IMR-90 (cell line): ENCODE results near the gene CD81. TPM values are rescaled to one million over a fixed set of nuclear protein-coding genes. Genes with fewer than 3 reads are reported as not detected.

Source experiments
- ATAC-seq: fragments of 200-7000 bp; cut with Tn5 transposase; 2 replicates; pipeline ENCODE4 v1.9.1; 2020; ENCODE audit warnings: low read depth, mild to moderate bottlenecking, moderate library complexity
- BruUV-seq: library from RNA; stranded (reverse); fragments of 400-500 nt; replicated peaks from 2 replicates; lab custom pipeline; 2021; lab: Mats Ljungman, UMichigan
- CTCF ChIA-PET: fragments of 300-600 bp; formaldehyde crosslinking; extraction: SDS; loops from one replicate; lab custom pipeline; 2021; ENCODE audit warnings: antibody characterized with exemption; lab: Yijun Ruan, JAX
- POLR2A ChIA-PET: fragments of 300-600 bp; sonication (Branson Sonifier 250); formaldehyde crosslinking; loops from one replicate; lab custom pipeline; 2022; ENCODE audit warnings: antibody characterized with exemption; ENCODE audit not compliant: unreplicated experiment; lab: Charles Lee
- DNase-seq: peaks from one replicate; pipeline ENCODE4 v3.0.0; 2013
- H2AFZ ChIP-seq: replicated peaks from 2 replicates; pipeline ENCODE3; 2013; ENCODE audit warnings: low read length, mild to moderate bottlenecking; ENCODE audit not compliant: poor library complexity
- H2AK5ac ChIP-seq: 2 replicates; pipeline ENCODE4 v1.6.1; 2013; ENCODE audit warnings: low read depth, low read length, inconsistent platforms
- H2AK9ac ChIP-seq: replicated peaks from 2 replicates; pipeline ENCODE3; 2013; ENCODE audit warnings: mild to moderate bottlenecking, low read depth, low read length, moderate library complexity; ENCODE audit not compliant: poor library complexity
- H2BK120ac ChIP-seq: 2 replicates; pipeline ENCODE4 v1.6.1; 2013; ENCODE audit warnings: low read depth, low read length, inconsistent platforms
- H2BK15ac ChIP-seq: 3 replicates; pipeline ENCODE4 v1.6.1; 2013; ENCODE audit warnings: low read depth, low read length, inconsistent platforms
- H2BK20ac ChIP-seq: 2 replicates; pipeline ENCODE4 v1.6.1; 2013; ENCODE audit warnings: low read depth, mild to moderate bottlenecking, inconsistent platforms, low read length, moderate library complexity
- H2BK5ac ChIP-seq: 2 replicates; pipeline ENCODE4 v1.6.1; 2013; ENCODE audit warnings: mild to moderate bottlenecking, low read depth, low read length, inconsistent platforms; ENCODE audit not compliant: poor library complexity, severe bottlenecking
- H3K14ac ChIP-seq: replicated peaks from 2 replicates; pipeline ENCODE4 v1.6.1; 2013; ENCODE audit warnings: low read depth, low read length, inconsistent platforms
- H3K18ac ChIP-seq: 2 replicates; pipeline ENCODE4 v1.6.1; 2013; ENCODE audit warnings: low read depth, low read length, control low read depth
- H3K23ac ChIP-seq: 2 replicates; pipeline ENCODE4 v1.6.1; 2013; ENCODE audit warnings: low read depth, low read length, inconsistent platforms
- H3K27ac ChIP-seq: 2 replicates; pipeline ENCODE4 v1.5.1; 2013; ENCODE audit warnings: mild to moderate bottlenecking, control low read depth, low read length; ENCODE audit not compliant: insufficient read depth
- H3K27me3 ChIP-seq: 2 replicates; pipeline ENCODE4 v1.6.1; 2013; ENCODE audit warnings: low read length; ENCODE audit not compliant: control insufficient read depth, insufficient read depth
- H3K36me3 ChIP-seq: 2 replicates; pipeline ENCODE4 v1.6.1; 2013; ENCODE audit warnings: low read length, mixed read lengths; ENCODE audit not compliant: control insufficient read depth, insufficient read depth
- H3K4ac ChIP-seq: 2 replicates; pipeline ENCODE4 v1.6.1; 2013; ENCODE audit warnings: low read depth, low read length, inconsistent platforms
- H3K4me1 ChIP-seq: 2 replicates; pipeline ENCODE4 v1.6.1; 2013; ENCODE audit warnings: low read length, mixed read lengths; ENCODE audit not compliant: control insufficient read depth, insufficient read depth
- H3K4me2 ChIP-seq: 2 replicates; pipeline ENCODE4 v1.6.1; 2013; ENCODE audit warnings: low read depth, mild to moderate bottlenecking, control low read depth, low read length, moderate library complexity
- H3K4me3 ChIP-seq: 2 replicates; pipeline ENCODE4 v1.5.1; 2013; ENCODE audit warnings: low read depth, mild to moderate bottlenecking, control low read depth, low read length, moderate library complexity; ENCODE audit not compliant: insufficient read depth
- H3K56ac ChIP-seq: 2 replicates; pipeline ENCODE4 v1.6.1; 2013; ENCODE audit warnings: low read length, inconsistent platforms; ENCODE audit not compliant: insufficient read depth; ENCODE audit errors: extremely low read depth
- H3K79me1 ChIP-seq, 2 experiments: 2 replicates each; pipeline ENCODE4 v1.6.1; 2013; ENCODE audit warnings: low read length in 2 of 2, inconsistent platforms in 1 of 2, low read depth in 1 of 2
- H3K9ac ChIP-seq: 2 replicates; pipeline ENCODE4 v1.6.1; 2013; ENCODE audit warnings: low read depth, low read length, control low read depth
- H3K9me1 ChIP-seq: 2 replicates; pipeline ENCODE4 v1.6.1; 2013; ENCODE audit warnings: low read length, inconsistent platforms; ENCODE audit not compliant: insufficient read depth
- H3K9me3 ChIP-seq: 2 replicates; pipeline ENCODE4 v1.6.1; 2013; ENCODE audit warnings: low read length; ENCODE audit not compliant: control insufficient read depth, insufficient read depth
- H4K20me1 ChIP-seq: 2 replicates; pipeline ENCODE4 v1.6.1; 2013; ENCODE audit warnings: low read length, inconsistent platforms; ENCODE audit not compliant: insufficient read depth
- H4K5ac ChIP-seq: 2 replicates; pipeline ENCODE4 v1.6.1; 2013; ENCODE audit warnings: mild to moderate bottlenecking, low read depth, low read length, control low read depth
- H4K8ac ChIP-seq, 2 experiments: 2 replicates each; pipeline ENCODE4 v1.6.1; 2013; ENCODE audit warnings: low read depth in 2 of 2, low read length in 2 of 2, control low read depth in 1 of 2, inconsistent platforms in 1 of 2
- H4K91ac ChIP-seq: 2 replicates; pipeline ENCODE4 v1.6.1; 2013; ENCODE audit warnings: low read depth, low read length, inconsistent platforms; ENCODE audit not compliant: insufficient read depth
- BHLHE40 ChIP-seq: fragments of 150-350 bp; IDR thresholded peaks from 2 replicates; pipeline ENCODE4 v1.6.1; 2016; ENCODE audit warnings: mild to moderate bottlenecking, low read depth, low read length
- CEBPB ChIP-seq: IDR thresholded peaks from 2 replicates; pipeline ENCODE4 v1.6.1; 2012; ENCODE audit warnings: low read depth, low read length, improper control_type of control experiment
- CHD1 ChIP-seq: IDR thresholded peaks from 2 replicates; pipeline ENCODE4 v1.6.1; 2012; ENCODE audit warnings: low read depth, low read length, improper control_type of control experiment
- FOS ChIP-seq: fragments of 150-350 bp; IDR thresholded peaks from 2 replicates; pipeline ENCODE4 v1.6.1; 2016; ENCODE audit warnings: low read depth, low read length
- MAFK ChIP-seq: IDR thresholded peaks from 2 replicates; pipeline ENCODE4 v1.6.1; 2012; ENCODE audit warnings: low read depth, low read length, improper control_type of control experiment
- MAZ ChIP-seq: IDR thresholded peaks from 2 replicates; pipeline ENCODE4 v1.6.1; 2012; ENCODE audit warnings: low read depth, mild to moderate bottlenecking, low read length, improper control_type of control experiment, moderate library complexity, borderline replicate concordance
- MXI1 ChIP-seq: IDR thresholded peaks from 2 replicates; pipeline ENCODE4 v1.6.1; 2012; ENCODE audit warnings: low read depth, mild to moderate bottlenecking, low read length, moderate library complexity, borderline replicate concordance
- NFE2L2 ChIP-seq: fragments of 150-350 bp; IDR thresholded peaks from 2 replicates; pipeline ENCODE4 v1.6.1; 2016; ENCODE audit warnings: low read depth, mild to moderate bottlenecking, low read length
- POLR2A ChIP-seq: IDR thresholded peaks from 2 replicates; pipeline ENCODE4 v1.6.1; 2012; ENCODE audit warnings: mild to moderate bottlenecking, low read depth, low read length
- RAD21 ChIP-seq: IDR thresholded peaks from 2 replicates; pipeline ENCODE4 v1.6.1; 2012; ENCODE audit warnings: low read length, improper control_type of control experiment
- RFX5 ChIP-seq: IDR thresholded peaks from 2 replicates; pipeline ENCODE4 v1.8.0; 2012; ENCODE audit warnings: low read depth, mild to moderate bottlenecking, low read length, moderate library complexity
- SMC3 ChIP-seq: fragments of 150-350 bp; IDR thresholded peaks from 2 replicates; pipeline ENCODE4 v1.6.1; 2016; ENCODE audit warnings: low read depth, mild to moderate bottlenecking, antibody characterized with exemption, low read length, moderate library complexity
- WGBS, 2 experiments: methylation state at CpG; one replicate each; pipeline versions ENCODE4 v1.1.5 to v1.1.7; 2013; ENCODE audit warnings: missing lambda C conversion rate in 2 of 2; ENCODE audit not compliant: insufficient read length in 1 of 2; ENCODE audit errors: extremely low coverage in 2 of 2; 5-methylcytosine and 5-hydroxymethylcytosine counted together
- dilution Hi-C: fragments of 300-500 bp; cut with HindIII; formaldehyde crosslinking; loops from one replicate; pipeline ENCODE4 v1.14.3; 2018; ENCODE audit warnings: low sequenced_read_pairs; ENCODE audit not compliant: unreplicated experiment
- in situ Hi-C: fragments of 300-500 bp; cut with MboI; formaldehyde crosslinking; loops from 3 replicates; pipeline ENCODE4 v1.14.3; 2019; ENCODE audit warnings: low sequenced_read_pairs, inconsistent platforms, mixed read lengths
- intact Hi-C: fragments of 100-400 bp; cut with micrococcal nuclease; formaldehyde crosslinking; loops from 2 replicates; pipeline ENCODE4 v1.10.0; 2022
- polyA plus RNA-seq, 3 experiments: library from polyadenylated mRNA; depleted of rRNA; stranded (reverse); fragments of >200 nt; gene quantifications; 2 replicates each; pipeline ENCODE4 v1.2.3, GENCODE V29; 2012; ENCODE audit warnings: low replicate concordance in 1 of 3
- total RNA-seq: library from RNA; depleted of rRNA; stranded (reverse); fragments of >200 nt; gene quantifications from 2 replicates; pipeline ENCODE4 v1.2.3, GENCODE V29; 2012
- TF ChIP-seq, protein P1 (sequence below): conservative IDR thresholded peaks from 2 replicates; pipeline ENCODE4 v1.5.1; 2012; ENCODE audit warnings: mild to moderate bottlenecking, low read depth, low read length, improper control_type of control experiment
- TF ChIP-seq, protein P2 (sequence below): fragments of 150-350 bp; IDR thresholded peaks from 2 replicates; pipeline ENCODE4 v1.6.1; 2016; ENCODE audit warnings: low read depth, mild to moderate bottlenecking, low read length, moderate library complexity, borderline replicate concordance
- TF ChIP-seq, protein P3 (sequence below): fragments of 150-350 bp; IDR thresholded peaks from 2 replicates; pipeline ENCODE4 v1.6.1; 2017; ENCODE audit warnings: mild to moderate bottlenecking, antibody characterized with exemption, low read length, low read depth

The CD81 gene
- total and polyA plus RNA-seq, 2 of the 4 experiments (the other 2 are of a cell fraction): 159 to 689 TPM

DNA sequence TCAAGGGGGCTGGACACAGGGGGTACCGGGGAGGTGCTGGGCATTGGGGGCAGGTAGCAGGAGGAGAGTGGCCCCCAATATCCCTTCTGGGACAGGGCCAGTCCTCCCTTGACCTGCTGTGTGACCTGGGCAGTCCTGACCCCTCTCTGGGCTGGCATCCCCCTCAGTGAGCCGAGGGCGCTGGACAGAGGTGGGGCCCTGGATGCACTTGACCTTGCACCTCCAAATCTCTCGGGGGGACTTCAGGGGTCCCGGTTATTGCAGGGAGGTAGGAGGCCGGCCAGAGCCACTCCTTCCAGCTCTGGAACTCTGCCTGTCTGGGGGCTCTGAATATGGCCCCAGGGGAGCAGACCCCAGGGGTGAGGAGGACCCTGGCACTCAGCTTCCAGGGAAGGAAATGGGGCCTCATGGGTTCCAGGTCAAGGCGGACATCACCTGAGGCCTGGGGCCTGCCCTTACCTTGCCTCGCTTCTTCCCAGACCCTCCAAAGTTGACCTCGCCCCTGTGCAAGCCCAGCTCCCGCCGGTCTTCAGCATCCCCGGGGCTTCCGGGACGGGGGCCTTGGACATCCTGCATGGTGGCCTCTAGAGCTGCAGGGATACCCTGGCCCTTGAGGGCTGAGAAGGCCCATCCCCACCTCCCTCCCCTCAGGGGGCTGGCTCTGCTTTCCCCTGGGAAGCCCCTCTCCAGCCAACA is 45.5 kb downstream of the CD81 start:
- intact Hi-C loops: no loop called here
- no TSS peak for BruUV-seq
- 71% methylated on average over 7 of the region's 14 CpGs; no CpG with 5 or more reads in 1 of the 2 experiments for WGBS, 2 experiments
- TF ChIP-seq, protein P1, sequence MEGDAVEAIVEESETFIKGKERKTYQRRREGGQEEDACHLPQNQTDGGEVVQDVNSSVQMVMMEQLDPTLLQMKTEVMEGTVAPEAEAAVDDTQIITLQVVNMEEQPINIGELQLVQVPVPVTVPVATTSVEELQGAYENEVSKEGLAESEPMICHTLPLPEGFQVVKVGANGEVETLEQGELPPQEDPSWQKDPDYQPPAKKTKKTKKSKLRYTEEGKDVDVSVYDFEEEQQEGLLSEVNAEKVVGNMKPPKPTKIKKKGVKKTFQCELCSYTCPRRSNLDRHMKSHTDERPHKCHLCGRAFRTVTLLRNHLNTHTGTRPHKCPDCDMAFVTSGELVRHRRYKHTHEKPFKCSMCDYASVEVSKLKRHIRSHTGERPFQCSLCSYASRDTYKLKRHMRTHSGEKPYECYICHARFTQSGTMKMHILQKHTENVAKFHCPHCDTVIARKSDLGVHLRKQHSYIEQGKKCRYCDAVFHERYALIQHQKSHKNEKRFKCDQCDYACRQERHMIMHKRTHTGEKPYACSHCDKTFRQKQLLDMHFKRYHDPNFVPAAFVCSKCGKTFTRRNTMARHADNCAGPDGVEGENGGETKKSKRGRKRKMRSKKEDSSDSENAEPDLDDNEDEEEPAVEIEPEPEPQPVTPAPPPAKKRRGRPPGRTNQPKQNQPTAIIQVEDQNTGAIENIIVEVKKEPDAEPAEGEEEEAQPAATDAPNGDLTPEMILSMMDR: no peak
- TF ChIP-seq MAFK: no peak
- no peak for TF ChIP-seq RFX5
- TF ChIP-seq CEBPB: no peak
- TF ChIP-seq, protein P2, sequence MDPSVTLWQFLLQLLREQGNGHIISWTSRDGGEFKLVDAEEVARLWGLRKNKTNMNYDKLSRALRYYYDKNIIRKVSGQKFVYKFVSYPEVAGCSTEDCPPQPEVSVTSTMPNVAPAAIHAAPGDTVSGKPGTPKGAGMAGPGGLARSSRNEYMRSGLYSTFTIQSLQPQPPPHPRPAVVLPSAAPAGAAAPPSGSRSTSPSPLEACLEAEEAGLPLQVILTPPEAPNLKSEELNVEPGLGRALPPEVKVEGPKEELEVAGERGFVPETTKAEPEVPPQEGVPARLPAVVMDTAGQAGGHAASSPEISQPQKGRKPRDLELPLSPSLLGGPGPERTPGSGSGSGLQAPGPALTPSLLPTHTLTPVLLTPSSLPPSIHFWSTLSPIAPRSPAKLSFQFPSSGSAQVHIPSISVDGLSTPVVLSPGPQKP: no peak
- TF ChIP-seq NFE2L2: no peak
- TF ChIP-seq, protein P3, sequence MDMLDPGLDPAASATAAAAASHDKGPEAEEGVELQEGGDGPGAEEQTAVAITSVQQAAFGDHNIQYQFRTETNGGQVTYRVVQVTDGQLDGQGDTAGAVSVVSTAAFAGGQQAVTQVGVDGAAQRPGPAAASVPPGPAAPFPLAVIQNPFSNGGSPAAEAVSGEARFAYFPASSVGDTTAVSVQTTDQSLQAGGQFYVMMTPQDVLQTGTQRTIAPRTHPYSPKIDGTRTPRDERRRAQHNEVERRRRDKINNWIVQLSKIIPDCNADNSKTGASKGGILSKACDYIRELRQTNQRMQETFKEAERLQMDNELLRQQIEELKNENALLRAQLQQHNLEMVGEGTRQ: no peak
- no peak for TF ChIP-seq BHLHE40
- TF ChIP-seq MAZ: no peak
- TF ChIP-seq RAD21: no peak
- no peak for TF ChIP-seq FOS
- no peak for TF ChIP-seq MXI1
- no peak for TF ChIP-seq POLR2A
- TF ChIP-seq CHD1: no peak
- TF ChIP-seq SMC3: no peak

More for the DNA sequence above, 45.5 kb downstream of the CD81 start:
- Histone ChIP-seq H2BK120ac (no peak overlapping the region), H3K14ac (no peak overlapping the region), H4K91ac (no peak overlapping the region), H3K4me3 (no peak overlapping the region), H2AK5ac (no peak overlapping the region), H2BK20ac (no peak overlapping the region), H3K18ac (no peak overlapping the region), H3K4me1 (no peaks in the 10 kb centered on the region), H3K4me2 (no peak overlapping the region), H4K8ac (no peak overlapping the region), H3K56ac (no peak overlapping the region), H3K9me1 (no peaks in the 10 kb centered on the region), H3K9ac (no peak overlapping the region), H4K20me1 (no peaks in the 10 kb centered on the region), H2AK9ac (no peak overlapping the region), H3K79me1 (no peaks in the 10 kb centered on the region), H3K36me3 (no peaks in the 10 kb centered on the region), H3K27me3 (peaks cover 11% of the 10 kb centered on the region; the same call in 1 of the 2 replicates), H3K9me3 (no peaks in the 10 kb centered on the region), H4K5ac (no peak overlapping the region), H3K4ac (no peak overlapping the region), H2BK5ac (no peak overlapping the region), H3K23ac (no peak overlapping the region), H3K27ac (no peak overlapping the region), H2AFZ (no peak overlapping the region), H2BK15ac (no peak overlapping the region)
- dilution Hi-C loops: no loop called here
- no peak for ATAC-seq
- ChIA-PET CTCF (interaction anchor here (1.1 kb wide), 1 partner anchor 110 kb away, joined by 3 read pairs; no protein-coding TSS in a partner anchor), POLR2A (interaction anchor here (0.5 kb wide), 1 partner anchor 117 kb away, joined by 8 read pairs; no protein-coding TSS in a partner anchor)
- DNase-seq: no peak
- in situ Hi-C loops: loop anchor here (10.0 kb wide), 1 partner anchor 472 kb away; no protein-coding TSS in a partner anchor
